ENCODE data around the gene UBE2E2.

GRCh38 chr3:23254835-23255234 is 51.7 kb downstream of the UBE2E2 start:
- TF ChIP-seq CTCF (conservative IDR thresholded peaks at IDR 0.05; ENCODE audit: low read length) (no peak), EZH2phosphoT487 (IDR thresholded peaks at IDR 0.05; ENCODE audit: borderline replicate concordance, low read depth, low read length) (no peak)

Data from OCI-LY7 (cell line).